Thymus (tissue), 11 donors: Measurements from ENCODE around the gene NLRP9. TPM values are rescaled to one million over a fixed set of nuclear protein-coding genes. Genes with fewer than 3 reads are reported as not detected.

ENCODE experiments used
- DNase-seq, 9 donors: peaks; one replicate each; pipeline ENCODE4 v3.0.0-alpha.2; 2013; ENCODE audit warnings: low spot score in 9 of 9, low read depth in 6 of 9, missing footprints in 1 of 9
- H3K27ac ChIP-seq, 2 donors: one replicate each; pipeline ENCODE4 v1.5.1; 2013; ENCODE audit warnings: control low read depth in 1 of 2, low read depth in 1 of 2, low read length in 1 of 2, mild to moderate bottlenecking in 1 of 2, moderate library complexity in 1 of 2
- H3K27me3 ChIP-seq, 2 donors: one replicate each; pipeline ENCODE4 v1.5.1; 2013; ENCODE audit warnings: low read length in 1 of 2; ENCODE audit not compliant: control insufficient read depth in 2 of 2, insufficient read depth in 1 of 2
- H3K36me3 ChIP-seq, 2 donors: one replicate each; pipeline ENCODE4 v1.5.1; 2013; ENCODE audit warnings: low read length in 1 of 2, mild to moderate bottlenecking in 1 of 2, moderate library complexity in 1 of 2; ENCODE audit not compliant: control insufficient read depth in 2 of 2, insufficient read depth in 2 of 2
- H3K4me1 ChIP-seq, 2 donors: one replicate each; pipeline ENCODE4 v1.5.1; 2013; ENCODE audit warnings: low read length in 2 of 2; ENCODE audit not compliant: control insufficient read depth in 2 of 2, insufficient read depth in 2 of 2
- H3K4me3 ChIP-seq, 2 donors: one replicate each; pipeline ENCODE4 v1.5.1; 2013; ENCODE audit warnings: low read length in 2 of 2, control low read depth in 1 of 2, mild to moderate bottlenecking in 1 of 2
- H3K9me3 ChIP-seq, 2 donors: one replicate each; pipeline ENCODE4 v1.5.1; 2013; ENCODE audit warnings: low read length in 1 of 2, mild to moderate bottlenecking in 1 of 2; ENCODE audit not compliant: control insufficient read depth in 2 of 2, insufficient read depth in 1 of 2
- WGBS: extraction: QIAGEN DNeasy Blood & Tissue Kit; methylation state at CpG from one replicate; pipeline ENCODE4 v1.1.7; 2013; 5-methylcytosine and 5-hydroxymethylcytosine counted together
- polyA plus RNA-seq: library from polyadenylated mRNA; stranded (reverse); fragments of 200-250 nt; gene quantifications from one replicate; pipeline ENCODE4 v1.2.3, GENCODE V29; 2013
- total RNA-seq: library from RNA; stranded (reverse); fragments of 120-200 nt; gene quantifications from one replicate; pipeline ENCODE4 v1.2.4, GENCODE V29; 2013
- donor health status: healthy.

NLRP9 gene
- total and polyA plus RNA-seq, 2 donors = 0.02 TPM; not detected in 1

DNA sequence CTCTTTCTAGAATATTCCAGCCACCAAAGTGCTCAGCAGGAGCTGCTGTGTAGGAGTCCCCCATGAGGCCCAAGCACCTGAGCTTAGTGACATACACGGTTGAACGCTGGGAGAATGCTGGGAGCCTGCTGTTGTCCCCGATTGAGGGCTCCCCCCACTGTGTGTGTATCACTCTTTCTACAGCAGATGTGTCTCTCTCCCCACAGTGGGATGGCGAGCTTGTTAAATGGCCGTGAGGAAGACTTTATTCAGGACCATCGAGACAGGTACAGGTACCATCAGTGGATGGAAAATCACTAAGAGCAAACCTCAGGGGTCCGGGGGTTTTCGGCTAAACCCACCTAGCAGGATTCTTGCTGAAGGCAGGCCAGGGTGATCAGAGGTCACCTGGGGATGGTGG, 40.5 kb downstream of the NLRP9 start:
- WGBS = 95% methylated on average over 8 of the region's 8 CpGs
- no peak overlapping the region for H3K27ac ChIP-seq
- H3K4me1 ChIP-seq = no peaks in the 10 kb centered on the region
- H3K27me3 ChIP-seq = no peaks in the 10 kb centered on the region
- no peak overlapping the region for H3K4me3 ChIP-seq
- H3K36me3 ChIP-seq = peaks cover 35 to 46% of the 10 kb centered on the region in 2 donors
- H3K9me3 ChIP-seq = no peaks in the 10 kb centered on the region
- DNase-seq = no peak

GRCh38 chr19:55697069-55697440, 41.1 kb downstream of the NLRP9 start:
- Histone ChIP-seq H3K4me1 (no peaks in the 10 kb centered on the region), H3K4me3 (no peak overlapping the region), H3K9me3 (no peaks in the 10 kb centered on the region), H3K27ac (no peak overlapping the region), H3K27me3 (no peaks in the 10 kb centered on the region), H3K36me3 (peaks cover 35 to 51% of the 10 kb centered on the region in 2 donors)
- 97% methylated on average over 12 of the region's 12 CpGs for WGBS
- no peak for DNase-seq

GRCh38 chr19:55696301-55697068, 41.7 kb downstream of the NLRP9 start:
- Histone ChIP-seq H3K4me1 (no peaks in the 10 kb centered on the region), H3K9me3 (no peaks in the 10 kb centered on the region), H3K36me3 (peaks cover 39 to 56% of the 10 kb centered on the region in 2 donors), H3K27ac (no peak overlapping the region), H3K27me3 (no peaks in the 10 kb centered on the region), H3K4me3 (no peak overlapping the region)
- DNase-seq = no peak
- 98% methylated on average over 20 of the region's 20 CpGs for WGBS

- 97% methylated on average over 23 of the region's 23 CpGs for WGBS
- Histone ChIP-seq H3K4me1 (no peaks in the 10 kb centered on the region), H3K27me3 (no peaks in the 10 kb centered on the region), H3K4me3 (no peak overlapping the region), H3K27ac (no peak overlapping the region), H3K36me3 (peaks cover 40 to 63% of the 10 kb centered on the region in 2 donors), H3K9me3 (no peaks in the 10 kb centered on the region)
- no peak for DNase-seq
These were observed 42.5 kb downstream of the NLRP9 start for GRCh38 chr19:55695511-55696290.

GRCh38 chr19:55694656-55695491, 43.3 kb downstream of the NLRP9 start:
- H3K4me3 ChIP-seq = no peak overlapping the region
- H3K4me1 ChIP-seq = no peaks in the 10 kb centered on the region
- H3K36me3 ChIP-seq = peaks cover 47 to 72% of the 10 kb centered on the region in 2 donors
- WGBS = 97% methylated on average over 37 of the region's 37 CpGs
- no peak overlapping the region for H3K27ac ChIP-seq
- no peaks in the 10 kb centered on the region for H3K9me3 ChIP-seq
- DNase-seq = no peak
- no peaks in the 10 kb centered on the region for H3K27me3 ChIP-seq

DNA sequence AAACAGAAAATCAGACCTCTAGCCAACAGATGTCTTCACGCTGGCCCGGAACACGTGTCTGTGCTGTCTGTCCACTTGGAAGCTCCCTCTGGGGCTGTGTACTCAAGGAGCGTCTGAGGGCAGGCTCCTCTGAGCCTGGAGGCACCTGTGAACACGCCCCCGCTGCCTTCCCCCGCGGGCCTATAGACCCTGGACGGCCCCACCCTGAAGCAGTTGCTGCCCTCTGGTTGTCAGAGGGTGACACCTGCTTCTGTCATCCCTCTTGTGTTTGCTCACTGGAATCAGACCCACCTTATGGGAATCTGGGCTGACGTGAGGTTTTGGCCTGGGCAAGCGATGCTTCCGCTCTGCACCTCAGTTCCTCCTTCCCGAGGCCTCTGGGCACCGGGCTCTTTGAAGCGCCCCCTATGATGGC, 44.0 kb downstream of the NLRP9 start:
- DNase-seq = no peak

GRCh38 chr19:55693336-55693974, 44.7 kb downstream of the NLRP9 start:
- Histone ChIP-seq H3K36me3 (peaks cover 58 to 86% of the 10 kb centered on the region in 2 donors), H3K27me3 (no peaks in the 10 kb centered on the region), H3K4me1 (no peaks in the 10 kb centered on the region), H3K27ac (no peak overlapping the region), H3K4me3 (no peak overlapping the region), H3K9me3 (no peaks in the 10 kb centered on the region)
- WGBS = 98% methylated on average over 20 of the region's 20 CpGs
- no peak for DNase-seq

More for the DNA sequence above, 44.0 kb downstream of the NLRP9 start:
- Histone ChIP-seq H3K4me3 (no peak overlapping the region), H3K9me3 (no peaks in the 10 kb centered on the region), H3K36me3 (peaks cover 52 to 78% of the 10 kb centered on the region in 2 donors), H3K4me1 (no peaks in the 10 kb centered on the region), H3K27ac (no peak overlapping the region), H3K27me3 (no peaks in the 10 kb centered on the region)
- 96% methylated on average over 15 of the region's 15 CpGs for WGBS

DNA sequence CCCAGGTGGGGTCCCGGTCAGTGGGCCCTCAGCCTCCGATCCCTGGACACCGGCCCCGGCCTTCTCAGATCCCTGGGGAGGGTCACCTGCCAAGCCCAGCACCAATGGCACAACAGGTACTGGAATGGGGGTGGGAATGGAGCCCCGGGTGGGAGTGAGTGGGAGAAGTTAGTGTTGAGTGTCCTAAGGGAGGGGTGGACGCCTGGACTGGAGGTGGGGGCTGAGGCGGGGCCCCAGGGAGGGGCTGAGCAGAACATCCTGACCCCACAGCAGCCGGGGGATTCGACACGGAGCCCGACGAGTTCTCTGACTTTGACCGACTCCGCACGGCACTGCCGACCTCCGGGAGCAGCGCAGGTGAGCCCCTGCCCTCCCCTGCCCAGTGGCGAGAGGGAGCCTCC, 45.5 kb downstream of the NLRP9 start:
- no peak for DNase-seq
- no peak overlapping the region for H3K4me3 ChIP-seq
- H3K27me3 ChIP-seq = no peaks in the 10 kb centered on the region
- no peaks in the 10 kb centered on the region for H3K9me3 ChIP-seq
- 98% methylated on average over 19 of the region's 19 CpGs for WGBS
- H3K36me3 ChIP-seq = peaks cover 63 to 91% of the 10 kb centered on the region in 2 donors
- no peaks in the 10 kb centered on the region for H3K4me1 ChIP-seq
- no peak overlapping the region for H3K27ac ChIP-seq
